Endothelial cell of umbilical vein (primary cell): Measurements from ENCODE around the gene EFHD1. TPM values are rescaled to one million over a fixed set of nuclear protein-coding genes. Genes with fewer than 3 reads are reported as not detected.

Source experiments
- BruUV-seq: library from RNA; stranded (reverse); fragments of 400-500 nt; replicated peaks from 2 replicates; lab custom pipeline; 2021; lab: Mats Ljungman, UMichigan
- CTCF ChIA-PET: fragments of 300-600, 350-600 bp; sonication (Branson Sonifier 250); formaldehyde crosslinking; loops from one replicate; lab custom pipeline; 2021; ENCODE audit warnings: antibody characterized with exemption, inconsistent platforms; lab: Charles Lee
- POLR2A ChIA-PET: fragments of 300-600, 350-600 bp; sonication (Branson Sonifier 250); formaldehyde crosslinking; loops from one replicate; lab custom pipeline; 2021; ENCODE audit warnings: antibody characterized with exemption, inconsistent platforms; lab: Charles Lee
- DNase-seq: peaks from one replicate; pipeline ENCODE4 v3.0.0-alpha.2; 2011; ENCODE audit warnings: low read depth, low spot score
- FAIRE-seq: peaks from 2 replicates; lab custom pipeline; 2011; peaks lifted over from hg19 to GRCh38; lab: Jason Lieb, UNC
- H2AFZ ChIP-seq: 2 replicates; pipeline ENCODE4 v1.6.0; 2012; ENCODE audit warnings: low read depth, low read length, control low read depth, inconsistent platforms
- H3K27ac ChIP-seq: 2 replicates; pipeline ENCODE4 v1.5.1; 2011; ENCODE audit warnings: low read depth, mild to moderate bottlenecking, control low read depth, low read length, moderate library complexity; ENCODE audit not compliant: insufficient read depth
- H3K27me3 ChIP-seq, 2 experiments: 2 replicates each; pipeline versions ENCODE4 v1.6.0 to v1.6.1; 2011; ENCODE audit warnings: low read length in 2 of 2, mixed read lengths in 1 of 2; ENCODE audit not compliant: control insufficient read depth in 2 of 2, insufficient read depth in 2 of 2
- H3K36me3 ChIP-seq, 2 experiments: 2 replicates in 1 of 2; 3 replicates in 1 of 2; pipeline ENCODE4 v1.5.1; 2011; ENCODE audit warnings: low read length in 2 of 2, mild to moderate bottlenecking in 1 of 2, moderate library complexity in 1 of 2; ENCODE audit not compliant: control insufficient read depth in 2 of 2, insufficient read depth in 2 of 2; ENCODE audit errors: extremely low read depth in 1 of 2
- H3K4me1 ChIP-seq: 3 replicates; pipeline ENCODE4 v1.5.1; 2011; ENCODE audit warnings: mild to moderate bottlenecking, low read length; ENCODE audit not compliant: control insufficient read depth, insufficient read depth; ENCODE audit errors: extremely low read depth
- H3K4me2 ChIP-seq: 2 replicates; pipeline ENCODE4 v1.6.1; 2011; ENCODE audit warnings: low read length, control low read depth, mixed read lengths; ENCODE audit not compliant: insufficient read depth
- H3K4me3 ChIP-seq, 3 experiments: fragments of 200-600 bp in 1 of 3; sonication (generic), shearing (Covaris generic) in 1 of 3; replicated peaks in 1 of 3; 2 replicates each; pipeline ENCODE4 v1.5.1; 2011 to 2016; ENCODE audit warnings: control low read depth in 3 of 3, low read length in 3 of 3, mild to moderate bottlenecking in 2 of 3, inconsistent platforms in 1 of 3, low read depth in 1 of 3, moderate library complexity in 1 of 3; ENCODE audit not compliant: insufficient read depth in 1 of 3
- H3K79me2 ChIP-seq: 2 replicates; pipeline ENCODE4 v1.6.0; 2012; ENCODE audit warnings: low read length, inconsistent platforms; ENCODE audit not compliant: control insufficient read depth, insufficient read depth
- H3K9ac ChIP-seq: replicated peaks from 2 replicates; pipeline ENCODE3; 2011; ENCODE audit warnings: low read length, control low read depth; ENCODE audit not compliant: insufficient read depth; ENCODE audit errors: extremely low read depth
- H3K9me1 ChIP-seq: replicated peaks from 3 replicates; pipeline ENCODE4 v1.6.0; 2011; ENCODE audit warnings: mild to moderate bottlenecking, low read length; ENCODE audit not compliant: control insufficient read depth, insufficient read depth; ENCODE audit errors: extremely low read depth
- H3K9me3 ChIP-seq: replicated peaks from 2 replicates; pipeline ENCODE4 v1.5.1; 2012; ENCODE audit warnings: low read length, inconsistent platforms; ENCODE audit not compliant: control insufficient read depth, insufficient read depth
- H4K20me1 ChIP-seq: replicated peaks from 2 replicates; pipeline ENCODE3; 2011; ENCODE audit warnings: mild to moderate bottlenecking, low read length; ENCODE audit not compliant: control insufficient read depth, insufficient read depth; ENCODE audit errors: extremely low read depth
- CTCF ChIP-seq, 2 donors: IDR thresholded peaks; 1 replicate in 1 of 2; 2 replicates in 1 of 2; pipeline ENCODE4 v1.5.1; 2011; ENCODE audit warnings: low read length in 2 of 2, mild to moderate bottlenecking in 2 of 2, moderate library complexity in 2 of 2, control low read depth in 1 of 2, inconsistent platforms in 1 of 2, low read depth in 1 of 2; ENCODE audit not compliant: insufficient read depth in 1 of 2; ENCODE audit errors: extremely low read depth in 1 of 2
- EZH2 ChIP-seq: IDR thresholded peaks from 2 replicates; pipeline ENCODE4 v1.6.1; 2012; ENCODE audit warnings: borderline replicate concordance, low read depth, mild to moderate bottlenecking, moderate library complexity, low read length, inconsistent platforms; ENCODE audit not compliant: severe bottlenecking
- FOS ChIP-seq: IDR thresholded peaks from 2 replicates; pipeline ENCODE4 v1.6.1; 2011; ENCODE audit warnings: mild to moderate bottlenecking, low read length, moderate library complexity, borderline replicate concordance; ENCODE audit not compliant: insufficient read depth
- GATA2 ChIP-seq: IDR thresholded peaks from 2 replicates; pipeline ENCODE4 v1.7.0; 2011; ENCODE audit warnings: low read depth, mild to moderate bottlenecking, moderate library complexity, mixed read lengths, low read length; ENCODE audit not compliant: insufficient read length, insufficient read depth
- JUN ChIP-seq: IDR thresholded peaks from 2 replicates; pipeline ENCODE4 v1.6.1; 2011; ENCODE audit warnings: borderline replicate concordance, low read depth; ENCODE audit not compliant: insufficient read length, insufficient read depth
- MAX ChIP-seq: IDR thresholded peaks from 2 replicates; pipeline ENCODE4 v1.6.1; 2011; ENCODE audit not compliant: insufficient read depth, insufficient read length
- MYC ChIP-seq: IDR thresholded peaks from one replicate; pipeline ENCODE4 v1.6.1; 2011; ENCODE audit warnings: mild to moderate bottlenecking, low read depth, low read length
- POLR2A ChIP-seq: IDR thresholded peaks from 2 replicates; pipeline ENCODE4 v1.6.1; 2012; ENCODE audit warnings: low read depth, mild to moderate bottlenecking, control low read depth, low read length
- POLR2AphosphoS5 ChIP-seq: IDR thresholded peaks from 2 replicates; pipeline ENCODE4 v1.6.1; 2012; ENCODE audit warnings: low read depth, mild to moderate bottlenecking, control low read depth, low read length, moderate library complexity; ENCODE audit not compliant: insufficient read depth
- dilution Hi-C: fragments of 300-500 bp; cut with MboI; formaldehyde crosslinking; loops from one replicate; pipeline ENCODE4 v1.15.0; 2019; ENCODE audit warnings: low sequenced_read_pairs; ENCODE audit not compliant: extremely low pct_ligation_motif_present
- intact Hi-C: fragments of 100-400 bp; cut with micrococcal nuclease; formaldehyde crosslinking; loops from one replicate; pipeline ENCODE4 v1.10.0; 2022
- polyA plus RNA-seq, 4 experiments: library from polyadenylated mRNA; depleted of rRNA in 3 of 4; stranded (reverse) in 3 of 4; unstranded in 1 of 4; fragments of >200 nt; gene quantifications; 2 replicates each; pipeline versions ENCODE4 v1.2.1 to v1.2.3, GENCODE V29; 2011 to 2012; ENCODE audit warnings: missing spikeins in 1 of 4
- total RNA-seq: library from RNA; stranded (reverse); gene quantifications from 2 replicates; pipeline ENCODE4 v1.2.3, GENCODE V29; 2021

The EFHD1 gene
- total and polyA plus RNA-seq, 2 donors (not counting 3 experiments of a cell fraction or from before 2014, with no cell fraction given): 0.18 TPM; not detected in 1

- dilution Hi-C loops: no loop called here
- Histone ChIP-seq H3K9me1 (no peaks in the 10 kb centered on the region), H3K4me3 (no peak overlapping the region), H3K9me3 (no peaks in the 10 kb centered on the region), H3K27ac (no peak overlapping the region), H3K36me3 (no peaks in the 10 kb centered on the region), H3K9ac (no peak overlapping the region), H4K20me1 (no peaks in the 10 kb centered on the region), H3K79me2 (no peaks in the 10 kb centered on the region), H3K4me2 (no peak overlapping the region), H2AFZ (no peak overlapping the region), H3K27me3 (peaks cover 24 to 39% of the 10 kb centered on the region in 2 experiments), H3K4me1 (peaks cover 4% of the 10 kb centered on the region)
- intact Hi-C loops: no loop called here
- ChIA-PET CTCF (interaction anchor here (1.5 to 2.3 kb wide), 5 partner anchors 8 to 37 kb away, joined by 4 to 11 read pairs (median 6); no protein-coding TSS in a partner anchor), POLR2A (no interaction called here)
- BruUV-seq: no TSS peak
- FAIRE-seq (no peak), DNase-seq (no peak)
- TF ChIP-seq MYC: no peak
- no peak for TF ChIP-seq CTCF (IDR thresholded peaks at IDR 0.05; ENCODE audit: extremely low read depth in 1 of 2, insufficient read depth in 1 of 2, low read depth in 1 of 2, low read length in 2 of 2)
- TF ChIP-seq MAX: no peak
- no peak for TF ChIP-seq FOS
- no peak for TF ChIP-seq GATA2
- no peak for TF ChIP-seq EZH2
- no peak for TF ChIP-seq POLR2A
- TF ChIP-seq POLR2AphosphoS5: no peak
- no peak for TF ChIP-seq JUN
Observed at GRCh38 chr2:232632229-232632903, 1.0 kb upstream of the EFHD1 start.
